GM08714 (cell line): ENCODE measurements around the gene KRTAP6-2.

Source experiments
- H3K4me3 ChIP-seq: fragments of 200-500 bp; sonication (Bioruptor generic); 2 replicates; pipeline ENCODE4 v1.5.1; 2014; ENCODE audit warnings: mild to moderate bottlenecking, low read length, inconsistent platforms
- ZNF274 ChIP-seq: IDR thresholded peaks from 2 replicates; pipeline ENCODE4 v1.6.1; 2012; ENCODE audit warnings: mild to moderate bottlenecking, low read depth, low read length

KRTAP6-2 gene, protein sequence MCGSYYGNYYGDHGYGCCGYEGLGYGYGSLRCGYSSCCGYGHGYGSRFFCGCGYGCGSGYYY

DNA sequence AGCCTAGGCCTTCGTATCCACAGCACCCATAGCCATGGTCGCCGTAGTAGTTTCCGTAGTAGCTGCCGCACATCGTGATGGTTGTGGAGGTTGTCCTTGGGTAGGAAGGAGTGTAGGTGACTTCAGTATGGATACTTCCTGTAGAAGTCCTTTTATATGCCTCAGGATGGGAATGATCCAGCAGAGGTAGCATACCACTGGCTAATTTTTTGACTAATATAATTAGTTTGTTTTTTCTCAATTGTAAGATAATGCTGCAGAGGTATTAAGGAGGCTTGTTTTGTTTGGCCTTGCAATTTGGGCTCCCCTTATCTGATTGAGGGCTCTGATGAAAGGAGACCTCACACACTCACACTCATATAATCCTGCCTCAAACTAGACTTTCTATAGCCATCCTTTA is at the start of gene KRTAP6-2:
TSS of gene KRTAP6-2 (minus strand) at position 101 of the 400 bp plus-strand sequence. CDS start at position 73, 28 bp downstream.
- no peak within 1 kb of the TSS for H3K4me3 ChIP-seq
- TF ChIP-seq ZNF274: no peak

DNA sequence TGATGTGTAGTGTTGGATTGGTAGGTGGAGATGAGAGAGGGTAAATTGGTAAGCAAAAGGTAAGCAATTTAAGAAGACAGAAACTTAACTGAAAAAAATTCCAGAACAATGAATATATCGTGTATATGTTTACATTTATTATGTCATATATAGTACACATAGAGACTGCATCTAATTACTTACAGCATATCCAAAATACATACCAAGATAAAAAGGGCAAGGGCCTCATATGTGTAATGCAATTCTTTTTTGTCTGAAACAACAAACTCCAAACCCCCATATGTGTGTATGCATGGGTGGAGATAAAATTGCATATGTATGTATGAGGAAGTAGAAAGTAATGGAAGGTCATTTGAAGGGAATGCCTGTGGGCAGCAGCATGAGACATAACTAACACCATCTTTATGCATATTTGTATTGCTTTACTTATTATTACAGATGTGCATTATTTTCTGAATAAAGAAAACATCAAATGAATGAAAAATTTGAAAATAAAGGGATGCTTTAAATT is 48.3 kb upstream of the KRTAP6-2 start:
- H3K4me3 ChIP-seq: no peak overlapping the region
- TF ChIP-seq ZNF274: no peak

DNA sequence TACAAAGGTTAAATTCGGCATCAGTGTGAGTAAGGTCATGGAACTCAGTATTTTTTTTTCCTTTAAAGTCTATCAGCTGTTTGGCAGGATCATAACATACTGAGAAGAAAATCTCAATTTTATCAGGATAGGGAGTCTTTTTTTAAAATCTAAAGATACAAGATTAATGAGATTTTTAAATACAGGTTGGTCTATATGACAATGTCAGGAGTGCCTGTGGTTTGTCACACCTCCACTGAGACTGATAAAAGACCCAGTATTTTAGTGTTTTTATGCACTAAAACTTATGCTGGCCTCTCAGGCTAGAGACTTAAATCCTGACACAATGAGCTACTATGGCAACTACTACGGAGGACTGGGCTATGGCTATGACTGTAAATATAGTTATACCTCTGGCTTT is 43.9 kb upstream of the KRTAP6-2 start, which contains the start of gene KRTAP20-3:
TSS of gene KRTAP20-3 (plus strand) at position 301 of the 400 bp plus-strand sequence.
- no peak within 1 kb of the TSS for H3K4me3 ChIP-seq
- TF ChIP-seq ZNF274: no peak

DNA sequence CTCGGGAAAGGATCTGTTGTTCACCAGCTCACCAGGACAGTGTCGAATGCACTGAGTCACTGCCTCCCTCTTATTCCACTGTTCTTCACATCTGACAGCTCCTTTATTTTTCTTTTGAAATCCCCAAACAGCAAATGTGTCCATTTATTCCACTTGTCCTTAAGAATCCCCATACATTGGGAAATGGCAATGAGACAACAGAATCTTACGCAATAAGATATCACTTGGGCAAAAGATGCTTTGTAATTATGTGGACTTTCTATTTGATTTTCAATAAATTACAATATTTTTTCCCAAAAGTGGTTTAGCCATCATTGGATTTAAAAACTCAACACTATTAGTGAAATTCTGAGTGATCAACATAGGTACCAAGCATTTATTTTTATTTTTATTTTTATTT is 40.0 kb upstream of the KRTAP6-2 start:
- no peak for TF ChIP-seq ZNF274
- no peak overlapping the region for H3K4me3 ChIP-seq

DNA sequence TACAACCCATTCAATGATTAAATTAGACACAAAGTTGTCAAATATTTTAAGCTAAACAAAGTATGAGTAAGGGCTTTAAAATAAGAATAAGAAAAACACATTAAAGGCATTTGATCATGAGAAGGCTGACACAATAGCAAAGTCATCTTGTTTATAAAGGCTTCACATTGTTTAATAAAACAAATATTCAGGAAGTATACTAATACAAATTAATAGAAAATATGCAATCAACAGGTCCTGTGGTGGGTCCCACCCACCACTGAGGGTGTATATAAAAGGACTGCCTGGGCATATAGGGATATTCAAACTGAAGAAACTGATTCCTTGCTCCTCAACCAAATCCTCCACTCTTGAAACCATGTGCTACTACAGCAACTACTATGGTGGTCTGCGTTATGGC is 36.2 kb upstream of the KRTAP6-2 start, which contains the start of gene KRTAP20-2:
TSS of gene KRTAP20-2 (plus strand) at position 301 of the 400 bp plus-strand sequence. CDS start at position 359, 58 bp downstream.
- no peak for TF ChIP-seq ZNF274
- H3K4me3 ChIP-seq: no peak within 1 kb of the TSS

DNA sequence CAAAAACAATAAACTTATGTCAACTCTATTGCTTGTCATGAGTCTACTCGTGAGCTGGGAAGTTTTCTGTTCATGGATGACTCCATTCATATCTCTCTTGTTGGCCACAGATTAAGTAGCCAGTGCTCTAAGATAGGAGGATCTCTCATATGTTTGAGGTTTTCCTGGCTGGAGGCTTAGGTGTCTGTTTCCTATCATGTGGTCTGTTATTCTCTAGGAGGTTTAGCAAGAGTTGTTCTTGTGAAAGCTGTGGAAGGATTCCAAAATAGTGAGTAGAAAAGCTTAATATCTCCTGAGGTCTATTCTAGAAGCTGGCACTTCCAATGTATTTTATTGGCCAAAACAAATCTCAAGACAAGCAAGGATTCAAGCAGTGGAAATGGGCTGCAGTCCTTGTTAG is 30.5 kb upstream of the KRTAP6-2 start:
- H3K4me3 ChIP-seq: no peak overlapping the region
- no peak for TF ChIP-seq ZNF274

DNA sequence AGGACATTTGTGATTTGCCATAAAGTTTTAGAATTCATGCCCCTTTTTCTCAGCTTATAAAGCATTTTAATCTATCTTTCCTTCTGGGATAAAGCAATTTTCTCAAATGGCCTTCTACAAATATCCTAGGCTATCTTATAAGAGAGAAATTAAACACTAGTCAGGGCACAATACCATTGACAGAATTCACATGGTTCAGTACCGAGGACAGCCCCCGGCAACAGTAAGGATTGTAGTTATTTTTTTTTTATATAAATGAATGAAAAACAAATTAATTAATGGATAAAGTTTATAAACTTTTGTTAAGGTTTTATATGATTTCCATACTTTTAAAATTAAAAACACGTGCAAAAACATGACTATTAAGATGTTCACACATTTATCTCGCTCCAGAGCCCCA is 29.4 kb upstream of the KRTAP6-2 start:
- H3K4me3 ChIP-seq: no peak overlapping the region
- no peak for TF ChIP-seq ZNF274

DNA sequence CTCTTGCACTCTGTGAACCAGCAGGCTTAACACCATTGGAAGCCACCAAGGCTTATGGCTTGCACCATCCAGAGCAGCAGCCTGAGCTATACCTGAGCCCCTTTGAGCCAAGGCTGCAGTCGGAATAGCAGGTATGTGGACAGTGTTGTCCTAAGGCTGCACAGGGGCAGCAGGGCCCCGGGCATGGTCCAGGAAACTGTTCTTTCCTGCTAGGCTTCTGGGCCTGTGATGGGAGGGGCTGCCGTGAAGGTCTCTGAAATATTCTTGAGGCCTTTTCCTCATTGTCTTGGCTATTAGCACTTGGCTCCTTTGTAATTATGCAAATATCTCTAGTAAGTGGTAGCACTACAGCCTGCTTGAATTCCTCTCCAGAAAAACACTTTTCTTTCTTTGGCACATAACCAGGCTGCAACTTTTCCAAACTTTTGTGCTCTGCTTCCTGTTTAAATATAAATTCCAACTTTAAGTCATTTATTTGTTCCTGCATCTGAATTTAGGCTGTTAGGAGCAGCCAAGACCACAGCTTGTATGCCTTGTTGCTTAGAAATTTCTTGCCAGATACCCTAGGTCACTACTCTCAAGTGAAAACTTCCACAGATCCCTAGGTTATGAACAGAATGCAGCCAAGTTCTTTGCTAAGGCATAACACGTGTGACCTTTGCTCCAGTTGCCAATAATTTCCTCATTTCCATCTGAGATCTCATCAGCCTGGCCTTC is 26.9 kb upstream of the KRTAP6-2 start:
- TF ChIP-seq ZNF274: no peak
- H3K4me3 ChIP-seq: no peak overlapping the region

DNA sequence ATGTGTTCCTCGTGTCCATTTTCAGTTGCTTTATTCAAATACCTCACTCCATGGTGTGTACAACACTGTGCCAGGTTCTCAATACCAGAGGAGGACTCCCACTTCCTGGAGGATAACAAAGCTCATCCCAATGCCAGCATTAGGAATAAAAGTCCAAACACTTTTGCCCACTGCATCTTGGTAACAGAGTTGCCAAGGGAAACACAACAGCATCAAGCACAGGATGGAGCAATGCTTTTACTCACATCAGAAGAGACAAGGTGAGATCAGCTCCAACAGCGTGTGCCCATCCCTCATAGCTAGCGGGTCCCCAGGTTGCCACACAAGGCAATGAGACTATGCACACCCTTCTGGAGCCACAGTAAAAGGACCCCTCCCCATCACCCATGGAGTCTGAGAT is 24.7 kb upstream of the KRTAP6-2 start:
- TF ChIP-seq ZNF274: no peak

DNA sequence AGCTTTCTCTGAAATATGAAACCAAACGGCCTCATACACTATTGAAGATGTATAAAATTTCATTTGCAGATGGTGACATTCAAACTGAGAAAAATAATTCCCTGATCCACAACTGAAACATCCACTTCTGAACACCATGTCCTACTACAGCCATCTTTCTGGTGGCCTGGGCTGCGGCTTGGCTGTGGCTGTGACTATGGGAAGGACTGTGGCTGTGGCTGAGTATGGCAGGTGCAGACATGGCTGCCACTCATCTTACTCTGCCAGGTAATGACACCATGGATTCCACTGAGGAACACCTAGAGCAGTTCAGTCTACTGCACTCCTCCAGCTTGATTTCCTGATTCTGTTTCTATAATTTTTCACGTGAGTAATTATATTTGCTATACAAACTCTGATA is 21.8 kb upstream of the KRTAP6-2 start, which contains the start of gene KRTAP20-4:
TSS of gene KRTAP20-4 (plus strand) at position 106 of the 400 bp plus-strand sequence.
- TF ChIP-seq ZNF274: no peak
- no peak within 1 kb of the TSS for H3K4me3 ChIP-seq

More for the DNA sequence above, 24.7 kb upstream of the KRTAP6-2 start:
- no peak overlapping the region for H3K4me3 ChIP-seq

DNA sequence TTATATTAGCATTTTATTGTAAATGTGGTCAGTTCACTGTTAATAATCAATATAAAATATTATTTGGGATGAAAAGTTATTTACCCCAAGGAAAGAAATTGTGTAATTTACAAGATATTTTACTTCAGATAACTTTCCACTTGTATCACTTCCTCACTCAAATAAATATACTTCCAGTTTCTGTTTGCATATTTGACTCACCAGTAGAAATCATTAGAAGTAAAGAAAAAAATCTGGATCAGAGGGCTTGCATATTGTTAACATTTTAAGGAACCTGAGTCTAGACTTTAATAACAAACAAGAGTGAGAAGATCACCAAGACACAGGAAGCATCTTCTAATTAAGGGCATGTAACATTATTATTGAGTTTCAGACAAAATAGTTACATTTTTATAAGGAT is 21.4 kb upstream of the KRTAP6-2 start:
- TF ChIP-seq ZNF274: no peak
- H3K4me3 ChIP-seq: no peak overlapping the region

DNA sequence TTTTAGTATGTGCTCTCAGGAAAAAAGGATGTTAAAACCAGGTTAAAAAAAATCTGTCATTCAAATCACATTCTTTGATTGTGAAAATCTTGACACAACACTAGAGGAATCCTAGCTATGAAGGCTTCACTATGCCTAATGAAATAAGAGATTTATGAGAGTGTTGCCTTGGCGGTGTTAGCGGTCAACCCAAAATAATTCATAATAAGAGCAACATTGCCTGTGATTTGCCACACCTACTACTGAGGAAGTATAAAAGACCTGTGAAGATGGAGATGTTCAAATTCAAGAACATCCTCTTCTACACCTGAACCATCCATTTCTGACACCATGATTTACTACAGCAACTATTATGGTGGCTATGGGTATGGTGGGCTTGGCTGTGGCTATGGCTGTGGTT is 17.4 kb upstream of the KRTAP6-2 start, which contains the start of gene KRTAP20-1:
TSS of gene KRTAP20-1 (plus strand) at position 301 of the 400 bp plus-strand sequence. CDS start at position 331, 30 bp downstream.
- TF ChIP-seq ZNF274: no peak
- H3K4me3 ChIP-seq: no peak within 1 kb of the TSS

DNA sequence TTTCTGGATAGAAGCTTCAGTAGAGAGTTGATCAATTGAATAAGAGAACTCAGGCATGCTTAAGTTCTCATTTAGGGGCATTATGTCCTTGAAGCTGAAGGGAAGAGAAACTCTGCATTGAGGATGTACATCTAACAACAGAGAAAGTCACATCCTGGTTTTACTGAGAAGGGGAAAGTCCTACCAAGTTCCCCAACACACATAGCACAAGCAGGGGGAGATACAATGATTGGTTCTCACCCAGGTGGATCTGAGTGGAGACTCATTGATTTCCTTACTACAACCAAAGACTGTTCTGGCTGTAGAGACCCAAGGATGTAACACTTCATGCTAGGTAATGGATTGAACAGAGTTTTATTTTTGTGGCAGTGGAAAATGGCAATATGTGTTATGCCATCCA is 16.5 kb upstream of the KRTAP6-2 start:
- H3K4me3 ChIP-seq: no peak overlapping the region
- no peak for TF ChIP-seq ZNF274

DNA sequence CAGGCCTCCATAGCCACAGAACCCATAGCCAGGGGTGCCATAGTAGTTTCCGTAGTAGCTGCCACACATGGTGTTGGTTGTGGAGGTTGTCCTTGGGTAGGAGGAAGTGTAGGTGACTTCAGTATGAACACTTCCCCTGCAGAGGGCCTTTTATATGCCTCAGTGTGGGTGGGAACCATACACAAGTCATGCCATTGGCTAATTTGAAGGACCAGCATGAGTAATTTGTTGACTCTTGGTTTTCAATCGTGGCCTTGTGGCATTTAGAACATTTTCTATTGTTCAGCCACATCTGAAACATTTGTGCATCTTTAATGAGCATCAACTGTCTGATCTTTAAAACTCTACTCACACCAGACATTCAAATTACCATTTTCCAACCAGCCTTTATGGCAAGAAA is 15.1 kb upstream of the KRTAP6-2 start, which contains the start of gene KRTAP6-1:
TSS of gene KRTAP6-1 (minus strand) at position 95 of the 400 bp plus-strand sequence. CDS start at position 69, 26 bp downstream.
- no peak for TF ChIP-seq ZNF274

DNA sequence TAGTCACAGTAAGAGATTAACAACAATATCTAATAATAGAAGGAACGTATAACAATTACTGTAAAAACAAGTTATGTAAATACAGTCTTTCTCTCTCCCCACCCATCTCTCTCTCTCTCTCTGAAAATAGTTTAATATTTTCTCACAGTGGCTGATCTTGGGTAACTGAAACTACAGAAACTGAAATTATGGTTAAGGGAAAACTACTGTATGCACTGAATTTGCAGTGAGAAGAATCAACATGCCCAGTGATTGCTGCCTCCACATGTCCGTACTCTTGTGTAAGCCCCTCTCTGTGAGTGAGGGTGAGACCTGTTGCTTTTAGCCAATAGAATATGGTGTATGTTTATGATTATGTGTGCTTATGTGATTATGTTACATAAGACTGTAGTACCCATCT is 13.4 kb upstream of the KRTAP6-2 start:
- H3K4me3 ChIP-seq: no peak overlapping the region
- TF ChIP-seq ZNF274: no peak

More for the DNA sequence above, 15.1 kb upstream of the KRTAP6-2 start, which contains the start of gene KRTAP6-1:
- no peak within 1 kb of the TSS for H3K4me3 ChIP-seq
